Nucleus accumbens (tissue), 56 donors: ENCODE data around the gene UBQLN1.

Experiments used
- DNase-seq, 56 donors: peaks; one replicate each; lab custom pipeline; 2025; lab: John Stamatoyannopoulos, UW

The UBQLN1 gene

DNA sequence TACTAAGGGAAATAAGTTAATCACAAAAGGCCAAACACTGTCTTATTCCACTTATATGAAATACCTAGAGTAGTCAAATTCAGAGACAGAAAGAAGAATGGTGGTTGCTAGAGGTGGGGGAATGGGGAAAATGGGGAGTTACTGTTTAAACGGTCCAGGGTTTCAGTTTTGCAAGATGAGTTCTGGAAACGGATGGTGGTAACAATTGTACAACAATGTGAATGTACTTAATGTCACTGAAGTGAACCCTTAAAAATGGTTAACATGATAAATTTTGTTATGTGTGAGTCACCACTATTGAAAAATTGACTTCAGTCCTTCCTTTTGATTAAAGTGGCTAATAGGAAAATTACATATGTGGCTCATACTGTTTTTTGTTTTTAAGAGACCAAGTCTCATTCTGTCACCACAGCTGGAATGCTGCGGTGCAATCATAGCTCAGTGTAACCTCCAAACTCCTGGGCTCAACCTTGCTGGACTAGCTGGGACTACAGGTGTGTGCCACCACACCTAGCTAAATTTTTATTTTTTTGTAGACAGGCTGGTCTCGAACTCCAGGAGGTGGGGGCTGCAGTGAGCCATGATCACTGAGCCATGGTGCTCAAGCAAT is 8.7 kb downstream of the UBQLN1 start:
- DNase-seq: no peak

GRCh38 chr9:83691492-83691891 is 16.3 kb downstream of the UBQLN1 start:
- no peak for DNase-seq

- DNase-seq: no peak
These were observed 18.8 kb downstream of the UBQLN1 start for GRCh38 chr9:83688921-83689320.

- DNase-seq: no peak
These were observed 26.3 kb downstream of the UBQLN1 start for GRCh38 chr9:83681490-83681889.

GRCh38 chr9:83680233-83680632 is 27.5 kb downstream of the UBQLN1 start:
- no peak for DNase-seq

DNA sequence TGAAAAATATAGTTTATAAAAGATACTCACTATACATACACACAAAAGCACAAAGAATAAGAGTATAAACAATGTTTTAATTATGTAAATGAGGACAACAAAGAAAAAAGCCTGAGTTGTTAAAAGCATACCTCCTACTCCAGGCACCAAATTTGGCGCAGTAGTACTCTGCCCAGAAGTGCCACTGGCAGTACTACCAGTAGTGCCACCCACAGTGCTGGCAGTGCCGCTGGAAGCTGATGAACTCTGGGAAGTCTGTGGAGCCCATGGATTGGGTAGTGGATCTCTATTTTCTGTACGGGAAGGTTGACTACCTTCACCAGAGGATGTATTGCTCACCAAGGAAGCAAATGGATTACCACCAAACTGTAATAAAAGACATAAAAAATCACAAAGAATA is 30.2 kb downstream of the UBQLN1 start:
- no peak for DNase-seq

- DNase-seq: no peak
These were observed 32.3 kb downstream of the UBQLN1 start for GRCh38 chr9:83675466-83675865.

GRCh38 chr9:83671451-83671850 is 36.3 kb downstream of the UBQLN1 start:
- no peak for DNase-seq

GRCh38 chr9:83670381-83670780 is 37.4 kb downstream of the UBQLN1 start:
- no peak for DNase-seq

- DNase-seq: no peak
These were observed 38.7 kb downstream of the UBQLN1 start for GRCh38 chr9:83669067-83669466.

GRCh38 chr9:83665580-83666200 is 42.1 kb downstream of the UBQLN1 start:
- DNase-seq: no peak

GRCh38 chr9:83662933-83663332 is 44.8 kb downstream of the UBQLN1 start:
- no peak for DNase-seq

- no peak for DNase-seq
These were observed 50.8 kb downstream of the UBQLN1 start for GRCh38 chr9:83656952-83657351.

- no peak for DNase-seq
These were observed 51.6 kb downstream of the UBQLN1 start for GRCh38 chr9:83656032-83656680.

GRCh38 chr9:83655433-83655832 is 52.3 kb downstream of the UBQLN1 start:
- no peak for DNase-seq

DNA sequence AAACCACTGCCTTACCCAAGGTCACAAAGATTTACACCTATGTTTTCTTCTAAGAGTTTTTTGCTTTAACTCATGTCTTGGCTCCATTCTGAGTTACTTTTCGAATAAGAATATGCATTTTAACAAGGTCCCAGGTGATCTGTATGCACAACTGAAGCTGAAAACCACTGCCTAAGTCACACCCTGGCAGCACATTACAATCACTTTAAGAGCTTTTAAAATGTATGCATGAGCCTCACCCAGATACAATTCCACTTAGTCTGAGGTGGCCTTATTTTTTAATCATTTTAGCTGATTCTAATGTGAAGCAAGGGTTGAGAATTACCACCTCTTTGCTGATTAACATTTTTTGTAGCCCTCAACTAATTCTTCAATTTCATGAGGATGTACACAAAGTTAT is 55.3 kb downstream of the UBQLN1 start:
- no peak for DNase-seq

GRCh38 chr9:83651558-83651957 is 56.2 kb downstream of the UBQLN1 start:
- no peak for DNase-seq

DNA sequence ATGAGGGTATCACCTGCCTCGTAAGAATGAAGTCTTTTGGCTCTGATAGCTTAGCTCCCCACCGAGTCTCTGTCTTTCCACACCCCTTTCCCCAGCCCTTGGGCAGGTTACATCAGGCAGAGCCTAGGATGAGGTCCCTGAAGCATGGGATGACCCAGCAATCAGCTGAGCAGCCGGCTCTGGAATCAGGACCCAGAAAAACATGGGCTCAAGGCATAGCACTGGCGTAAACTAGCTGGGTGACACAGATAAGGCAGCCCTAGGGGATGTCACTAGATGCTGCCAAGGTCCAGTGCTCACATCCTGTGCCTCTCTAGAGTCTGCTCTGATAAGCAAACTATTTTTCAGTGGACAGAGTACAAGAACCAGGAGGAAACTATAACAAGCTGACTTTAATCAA is 58.2 kb downstream of the UBQLN1 start:
- DNase-seq: no peak

GRCh38 chr9:83649080-83649479 is 58.7 kb downstream of the UBQLN1 start:
- DNase-seq: peak in 37 of 56 donors; percentile 2 to 69 (median 16)

- no peak for DNase-seq
These were observed 61.1 kb downstream of the UBQLN1 start for GRCh38 chr9:83646500-83647239.

DNA sequence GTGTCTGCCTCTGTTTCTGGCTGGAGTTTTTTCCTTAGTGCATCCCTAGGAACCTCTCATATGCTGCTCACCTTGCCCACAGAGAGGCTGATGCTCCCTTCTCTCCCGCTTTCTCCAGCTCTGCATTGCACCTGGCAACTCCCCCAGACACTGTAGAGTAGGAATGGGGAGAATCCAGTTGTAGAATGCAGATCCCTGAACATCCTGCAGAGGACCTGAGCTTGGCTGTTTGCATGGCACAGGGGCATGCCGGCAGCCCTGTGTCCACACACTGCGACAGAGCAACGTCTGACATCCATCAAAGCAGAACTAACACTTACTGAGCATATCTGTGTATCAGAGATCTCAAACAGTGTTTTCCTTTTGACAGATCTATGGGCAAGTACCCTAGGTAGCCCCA is 65.0 kb downstream of the UBQLN1 start:
- DNase-seq: no peak
